ENCODE data around the gene WNT10A.

WNT10A gene

DNA sequence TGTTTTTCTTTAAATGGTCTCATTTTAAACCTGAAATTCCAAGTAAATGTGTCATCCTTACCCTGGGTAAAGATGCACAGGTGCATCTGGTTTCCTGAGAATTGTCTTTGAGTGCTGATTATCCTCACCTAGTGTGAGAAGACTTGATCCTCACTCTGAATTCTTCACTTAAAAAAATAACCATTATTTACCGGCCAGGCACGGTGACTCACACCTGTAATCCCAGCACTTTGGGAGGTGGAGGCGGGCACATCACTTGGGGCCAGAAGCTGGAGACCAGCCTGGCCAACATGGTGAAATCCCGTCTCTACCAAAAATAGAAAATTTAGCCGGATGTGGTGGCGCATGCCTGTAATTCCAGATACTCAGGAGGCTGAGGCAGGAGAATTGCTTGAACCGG lies 30.9 kb upstream of the WNT10A start:
- CTCF ChIA-PET, result interaction anchor here (1.4 kb wide), 1 partner anchor 163 kb away, joined by 3 read pairs; no protein-coding TSS in a partner anchor
- POLR2A ChIA-PET, result no interaction called here
- TF ChIP-seq L3MBTL2 (conservative IDR thresholded peaks at IDR 0.05), result no peak
- no peak for TF ChIP-seq FOXM1 (IDR thresholded peaks at IDR 0.05; ENCODE audit: borderline replicate concordance)
- no peak for TF ChIP-seq ARNT (IDR thresholded peaks at IDR 0.05)
- DNase-seq (ENCODE audit: extremely low spot score), result no peak

DNA sequence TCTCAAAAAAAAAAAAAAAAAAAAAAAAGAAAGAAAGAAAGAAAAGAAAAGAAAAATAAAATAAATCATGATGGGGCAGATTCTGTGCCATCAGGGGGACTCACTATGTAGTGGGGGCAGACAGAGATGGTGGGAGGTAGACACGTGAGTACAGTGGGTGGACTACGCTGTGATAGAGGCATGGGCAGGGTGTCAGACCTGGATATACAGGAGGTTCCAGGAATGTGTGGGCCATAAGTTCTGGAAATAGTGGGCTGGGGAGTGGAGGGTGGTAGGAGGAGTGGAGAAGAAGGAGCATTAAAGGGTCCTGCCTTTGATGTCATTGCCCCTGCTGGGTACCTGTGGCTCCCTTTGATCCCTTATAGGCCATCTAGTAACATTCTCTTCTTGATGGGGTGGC lies 29.9 kb upstream of the WNT10A start:
- POLR2A ChIA-PET, result no interaction called here
- CTCF ChIA-PET, result interaction anchor here (1.4 to 3.5 kb wide), 3 partner anchors 47 to 192 kb away, joined by 3 to 21 read pairs (median 6); partner anchors contain the start of genes BCS1L and ZNF142
- TF ChIP-seq ZNF384 (IDR thresholded peaks at IDR 0.05) (no peak), ARNT (IDR thresholded peaks at IDR 0.05) (no peak), NFRKB (IDR thresholded peaks at IDR 0.05) (no peak)
- DNase-seq (ENCODE audit: extremely low spot score), result no peak

GRCh38 chr2:218851286-218851685 lies 29.4 kb upstream of the WNT10A start:
- no peak for DNase-seq (ENCODE audit: extremely low spot score)
- CTCF ChIA-PET, result interaction anchor here (1.4 to 3.5 kb wide), 3 partner anchors 47 to 192 kb away, joined by 3 to 21 read pairs (median 6); partner anchors contain the start of genes BCS1L and ZNF142
- TF ChIP-seq FOXK2 (IDR thresholded peaks at IDR 0.05), result no peak
- no peak for TF ChIP-seq TARDBP (IDR thresholded peaks at IDR 0.05)
- no peak for TF ChIP-seq SP1 (IDR thresholded peaks at IDR 0.05)
- no peak for TF ChIP-seq SUZ12 (IDR thresholded peaks at IDR 0.05)
- no peak for TF ChIP-seq L3MBTL2 (conservative IDR thresholded peaks at IDR 0.05)
- POLR2A ChIA-PET, result no interaction called here

DNA sequence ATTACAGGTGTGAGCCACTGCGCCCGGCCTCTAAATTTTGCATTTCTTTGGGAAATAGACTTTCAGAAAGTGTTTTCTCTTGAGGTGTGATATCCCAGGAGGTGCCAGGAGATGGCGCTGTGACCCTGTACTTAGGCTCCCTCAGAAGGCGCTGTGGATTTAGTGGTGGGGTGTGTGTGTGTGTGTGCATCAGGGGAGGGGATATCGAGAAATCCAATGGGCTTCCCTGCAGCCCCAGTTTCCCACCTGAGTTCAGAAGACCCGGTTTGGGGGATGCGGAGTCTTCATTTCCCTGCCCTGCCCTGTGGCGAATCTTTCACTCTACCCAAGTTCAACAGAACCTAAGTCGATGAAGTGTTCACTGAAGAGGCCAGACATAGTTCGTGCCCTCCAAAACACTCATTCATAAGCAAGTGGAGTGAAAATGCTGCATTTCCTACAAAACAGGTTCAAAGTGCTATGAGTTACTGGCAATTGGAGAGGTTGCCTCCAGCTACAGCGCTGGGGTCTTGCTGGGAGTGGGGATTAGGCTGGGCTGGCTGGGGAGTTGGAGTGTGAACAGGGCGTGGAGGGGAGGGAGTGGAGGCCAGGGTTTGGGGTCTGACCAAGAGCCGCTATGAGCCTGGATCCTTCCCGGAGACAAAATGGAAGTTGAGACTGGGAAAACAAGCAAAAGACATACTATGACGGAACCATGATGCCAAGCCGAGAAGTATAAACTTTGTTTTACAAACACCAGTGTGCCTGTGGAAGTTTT lies 27.6 kb upstream of the WNT10A start:
- POLR2A ChIA-PET, result no interaction called here
- CTCF ChIA-PET, result interaction anchor here (0.5 to 3.5 kb wide), 10 partner anchors 17 to 331 kb away, joined by 3 to 21 read pairs (median 3); no protein-coding TSS in a partner anchor
- no peak for TF ChIP-seq CTBP1 (IDR thresholded peaks at IDR 0.05; ENCODE audit: borderline replicate concordance)
- TF ChIP-seq FOXA1 (IDR thresholded peaks at IDR 0.05), result no peak
- TF ChIP-seq L3MBTL2 (conservative IDR thresholded peaks at IDR 0.05), result no peak
- peak; percentile 66 for DNase-seq (ENCODE audit: extremely low spot score)

GRCh38 chr2:218853766-218854165 lies 26.9 kb upstream of the WNT10A start:
- no peak for TF ChIP-seq PKNOX1 (IDR thresholded peaks at IDR 0.05)
- POLR2A ChIA-PET, result no interaction called here
- DNase-seq (ENCODE audit: extremely low spot score), result no peak
- CTCF ChIA-PET, result interaction anchor here (0.5 to 3.5 kb wide), 5 partner anchors 23 to 332 kb away, joined by 3 to 21 read pairs (median 5); no protein-coding TSS in a partner anchor

DNA sequence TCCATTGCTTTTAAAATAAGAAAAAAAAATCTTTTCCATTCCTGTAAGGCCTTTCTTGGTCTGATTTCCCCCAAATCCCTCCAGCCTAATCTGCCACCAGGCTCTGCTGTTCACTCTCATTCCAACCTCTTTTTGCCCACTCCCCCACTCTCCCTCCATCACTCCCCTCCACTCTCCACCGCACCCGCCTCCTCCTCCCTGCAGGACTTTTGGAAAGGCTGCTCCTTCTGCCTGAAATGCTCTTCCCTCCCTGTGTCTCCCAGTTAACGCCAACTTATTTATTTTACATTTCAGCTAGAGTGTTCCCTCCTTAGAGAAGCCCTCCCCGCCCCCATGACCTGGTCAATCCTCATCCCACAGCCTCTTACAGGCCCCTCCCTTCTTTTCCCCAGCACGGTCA lies 25.8 kb upstream of the WNT10A start:
- POLR2A ChIA-PET, result no interaction called here
- CTCF ChIA-PET, result interaction anchor here (1.6 to 1.8 kb wide), 2 partner anchors 43 to 45 kb away, joined by 3 to 5 read pairs; no protein-coding TSS in a partner anchor
- DNase-seq (ENCODE audit: extremely low spot score), result no peak
- TF ChIP-seq CTBP1 (IDR thresholded peaks at IDR 0.05; ENCODE audit: borderline replicate concordance), result no peak
- no peak for TF ChIP-seq LEF1 (IDR thresholded peaks at IDR 0.05; ENCODE audit: borderline replicate concordance)
- TF ChIP-seq SUZ12 (IDR thresholded peaks at IDR 0.05), result no peak
- no peak for TF ChIP-seq ARNT (IDR thresholded peaks at IDR 0.05)
- no peak for TF ChIP-seq FOXK2 (IDR thresholded peaks at IDR 0.05)
- TF ChIP-seq NFRKB (IDR thresholded peaks at IDR 0.05), result no peak
- no peak for TF ChIP-seq FOXA1 (IDR thresholded peaks at IDR 0.05)
- TF ChIP-seq ZNF384 (IDR thresholded peaks at IDR 0.05), result no peak
- TF ChIP-seq SP1 (IDR thresholded peaks at IDR 0.05), result no peak
- TF ChIP-seq HDGF (IDR thresholded peaks at IDR 0.05; ENCODE audit: borderline replicate concordance), result no peak
- TF ChIP-seq L3MBTL2 (conservative IDR thresholded peaks at IDR 0.05), result no peak
- TF ChIP-seq TARDBP (IDR thresholded peaks at IDR 0.05), result no peak
- no peak for TF ChIP-seq PKNOX1 (IDR thresholded peaks at IDR 0.05)
- TF ChIP-seq FOXM1 (IDR thresholded peaks at IDR 0.05; ENCODE audit: borderline replicate concordance), result no peak
- TF ChIP-seq BHLHE40 (IDR thresholded peaks at IDR 0.05; ENCODE audit: borderline replicate concordance), result no peak
- no peak for TF ChIP-seq ELF4 (IDR thresholded peaks at IDR 0.05)

DNA sequence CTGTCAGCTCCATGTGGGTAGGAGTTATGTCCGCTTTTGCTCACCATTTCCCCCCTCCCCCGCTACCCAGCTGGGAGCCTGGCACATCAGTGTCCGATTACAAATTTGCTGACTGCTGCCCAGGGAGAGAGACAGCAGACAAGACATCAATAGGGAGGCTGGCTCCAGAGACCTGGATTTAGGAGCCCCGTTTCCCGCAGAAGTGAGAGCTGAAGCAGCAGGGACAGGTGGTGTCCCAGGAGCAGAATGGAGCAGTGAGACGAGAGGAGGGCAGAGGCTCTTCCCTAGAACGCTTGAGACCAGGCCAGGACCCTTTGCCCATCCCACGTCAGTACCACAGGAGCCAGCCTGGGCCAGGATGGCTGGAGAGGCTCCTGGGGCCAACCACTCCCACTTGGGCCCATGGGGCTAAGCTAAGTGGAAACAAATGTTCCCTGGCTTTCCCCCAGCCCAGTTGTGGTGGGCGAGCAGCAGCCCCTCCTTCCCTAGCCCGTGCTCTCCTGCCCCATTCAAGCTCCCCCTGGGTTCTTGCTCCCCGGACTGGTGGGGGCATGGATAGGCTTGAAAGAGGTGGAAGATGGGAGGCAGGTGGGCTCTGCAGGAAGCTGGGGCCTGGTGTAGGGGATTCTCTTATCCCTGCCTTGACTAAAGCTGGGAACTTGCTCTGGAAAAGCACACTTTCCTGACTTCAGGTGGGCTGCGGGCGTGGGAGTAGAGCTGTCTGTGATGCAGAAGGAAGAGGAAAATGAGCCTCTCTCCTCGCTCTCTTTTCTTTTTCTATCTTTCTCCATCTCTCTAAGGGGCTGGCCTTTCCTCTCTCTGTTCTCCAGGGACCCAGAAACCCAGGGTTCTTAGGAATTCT lies 25.1 kb upstream of the WNT10A start:
- DNase-seq (ENCODE audit: extremely low spot score), result no peak
- ChIA-PET POLR2A (no interaction called here), CTCF (interaction anchor here (0.9 to 1.8 kb wide), 5 partner anchors 21 to 145 kb away, joined by 3 to 5 read pairs (median 3); partner anchors contain the start of gene TTLL4)
- TF ChIP-seq BHLHE40 (IDR thresholded peaks at IDR 0.05; ENCODE audit: borderline replicate concordance) (no peak), FOXA1 (IDR thresholded peaks at IDR 0.05) (no peak), ZNF384 (IDR thresholded peaks at IDR 0.05) (no peak), PKNOX1 (IDR thresholded peaks at IDR 0.05) (no peak), LEF1 (IDR thresholded peaks at IDR 0.05; ENCODE audit: borderline replicate concordance) (no peak), TARDBP (IDR thresholded peaks at IDR 0.05) (no peak), SUZ12 (IDR thresholded peaks at IDR 0.05) (no peak), SP1 (IDR thresholded peaks at IDR 0.05) (no peak), NFRKB (IDR thresholded peaks at IDR 0.05) (no peak), ELF4 (IDR thresholded peaks at IDR 0.05) (no peak), FOXK2 (IDR thresholded peaks at IDR 0.05) (no peak), CTBP1 (IDR thresholded peaks at IDR 0.05; ENCODE audit: borderline replicate concordance) (no peak), HDGF (IDR thresholded peaks at IDR 0.05; ENCODE audit: borderline replicate concordance) (no peak), L3MBTL2 (conservative IDR thresholded peaks at IDR 0.05) (no peak), FOXM1 (IDR thresholded peaks at IDR 0.05; ENCODE audit: borderline replicate concordance) (no peak)

All from HEK293T (cell line).